NCI-H1417 treated with DMSO at 0.1 percent for 48 hours (cell line): ENCODE measurements around the gene VEZT.
"Not testable (repeated sequence)": the region's sequence is repeated elsewhere in the genome, so short reads cannot be mapped to it uniquely, and the experiment has no call there.

Experiments used
- DNase-seq: peaks from one replicate; lab custom pipeline; 2025; lab: John Stamatoyannopoulos, UW

Gene VEZT

DNA sequence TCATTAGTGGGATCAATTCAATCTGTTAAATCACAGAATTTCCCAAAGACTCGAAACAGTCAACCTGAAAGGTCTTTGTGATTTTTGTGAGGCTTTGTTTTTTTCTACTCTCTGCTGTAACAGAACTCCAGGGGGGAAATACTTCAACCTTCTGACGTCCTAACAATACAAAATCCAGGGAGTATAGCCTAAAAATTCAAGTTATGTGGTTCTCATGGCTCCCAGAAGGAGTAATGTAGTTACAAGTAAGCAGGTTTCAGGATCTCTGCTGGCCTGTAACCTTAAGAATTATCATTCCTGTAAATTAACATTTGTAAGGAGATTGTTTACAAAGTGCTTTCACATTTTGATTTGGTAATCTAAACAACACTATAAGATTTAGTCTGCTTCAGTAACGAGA is 39.9 kb downstream of the VEZT start:
- no peak for DNase-seq

DNA sequence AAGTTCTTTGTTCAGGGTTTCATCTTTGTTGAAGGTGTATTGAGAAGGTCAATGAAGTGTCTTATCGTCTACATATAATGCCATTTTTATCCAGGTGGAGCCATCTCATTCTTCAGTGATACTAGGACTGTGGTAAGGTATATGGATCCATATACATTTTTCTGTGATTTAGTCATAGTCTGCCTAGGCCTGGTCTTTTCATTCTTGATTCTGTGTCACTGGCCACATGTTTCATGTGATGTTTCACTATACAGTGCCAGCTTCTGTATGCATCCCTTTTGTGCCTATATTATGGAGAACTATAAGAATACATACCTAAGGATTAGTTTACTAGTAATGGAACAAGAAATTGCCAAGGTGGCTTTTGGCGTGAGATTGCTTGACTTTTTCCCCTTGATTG is 40.5 kb downstream of the VEZT start:
- DNase-seq: no peak

DNA sequence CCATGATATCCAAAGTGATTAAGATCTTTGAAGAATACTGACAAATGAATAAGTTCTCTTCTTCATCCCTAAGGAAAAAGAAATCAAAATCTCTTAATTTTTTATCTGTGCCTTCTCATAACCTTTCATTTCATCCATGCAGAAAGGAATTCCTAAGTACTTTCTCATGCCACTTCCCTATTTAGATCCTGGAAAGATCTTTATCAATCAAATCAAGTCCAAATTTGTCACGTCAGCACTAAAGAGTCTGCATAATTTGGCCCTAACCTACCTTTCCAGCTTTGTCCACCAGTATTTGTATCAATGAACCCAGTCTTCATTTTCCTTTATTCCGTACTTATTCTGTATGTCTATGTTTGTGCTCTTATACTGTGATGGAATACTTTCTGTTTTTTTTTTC is 41.2 kb downstream of the VEZT start:
- no peak for DNase-seq

- no peak for DNase-seq
Measured at GRCh38 chr12:95259368-95259767, 41.8 kb downstream of the VEZT start.

DNA sequence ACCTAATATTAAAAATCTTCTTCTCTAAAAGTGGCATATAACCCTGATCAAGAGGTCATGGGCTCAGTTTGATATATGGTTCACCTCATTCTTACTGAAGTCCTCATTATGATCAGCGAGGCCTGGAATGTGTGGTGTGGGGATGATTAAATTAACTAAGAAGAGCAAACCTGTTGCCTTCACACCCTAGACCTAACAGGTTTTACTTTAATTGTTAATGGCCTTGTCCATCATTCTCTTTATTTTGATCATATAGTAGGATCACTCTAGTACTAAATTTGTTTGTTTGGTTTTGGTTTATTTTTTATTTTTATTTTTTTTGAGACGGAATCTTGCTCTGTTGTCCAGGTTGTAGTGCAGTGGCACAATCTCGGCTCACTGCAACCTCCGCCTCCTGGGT is 43.5 kb downstream of the VEZT start:
- no peak for DNase-seq

GRCh38 chr12:95262808-95263207 is 45.2 kb downstream of the VEZT start:
- no peak for DNase-seq

GRCh38 chr12:95265765-95266164 is 48.2 kb downstream of the VEZT start:
- no peak for DNase-seq

DNA sequence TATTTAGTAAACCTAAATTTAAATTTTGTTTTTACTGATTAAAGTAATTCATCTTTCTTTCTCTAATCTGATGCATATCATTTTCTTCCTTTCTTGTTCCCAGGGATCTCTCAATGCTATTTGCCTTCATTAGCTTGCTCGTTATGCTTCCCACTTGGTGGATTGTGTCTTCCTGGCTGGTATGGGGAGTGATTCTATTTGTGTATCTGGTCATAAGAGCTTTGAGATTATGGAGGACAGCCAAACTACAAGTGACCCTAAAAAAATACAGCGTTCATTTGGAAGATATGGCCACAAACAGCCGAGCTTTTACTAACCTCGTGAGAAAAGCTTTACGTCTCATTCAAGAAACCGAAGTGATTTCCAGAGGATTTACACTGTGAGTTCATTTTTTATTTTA is 48.6 kb downstream of the VEZT start:
- no peak for DNase-seq

GRCh38 chr12:95269892-95270291 is 52.3 kb downstream of the VEZT start:
- no peak for DNase-seq

GRCh38 chr12:95271465-95271864 is 53.9 kb downstream of the VEZT start:
- no peak for DNase-seq

DNA sequence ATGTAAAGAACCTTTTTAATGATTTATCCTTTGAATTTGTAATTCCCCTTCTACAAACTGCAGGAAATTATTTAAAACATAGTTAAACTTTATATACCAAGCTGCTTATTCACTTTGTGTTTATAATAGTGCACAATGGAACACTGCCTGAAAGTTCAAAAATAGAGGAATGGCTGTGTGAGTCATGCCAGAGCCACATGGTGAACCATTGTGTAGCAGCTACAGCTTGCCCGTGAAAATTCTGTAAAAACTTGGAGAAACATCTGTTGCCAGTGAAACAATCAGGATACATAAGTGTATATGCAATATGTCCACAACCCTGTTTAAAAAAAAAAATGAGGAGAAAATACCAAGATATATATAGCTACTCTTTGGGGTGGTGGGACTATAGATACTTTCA is 59.5 kb downstream of the VEZT start:
- DNase-seq: no peak

DNA sequence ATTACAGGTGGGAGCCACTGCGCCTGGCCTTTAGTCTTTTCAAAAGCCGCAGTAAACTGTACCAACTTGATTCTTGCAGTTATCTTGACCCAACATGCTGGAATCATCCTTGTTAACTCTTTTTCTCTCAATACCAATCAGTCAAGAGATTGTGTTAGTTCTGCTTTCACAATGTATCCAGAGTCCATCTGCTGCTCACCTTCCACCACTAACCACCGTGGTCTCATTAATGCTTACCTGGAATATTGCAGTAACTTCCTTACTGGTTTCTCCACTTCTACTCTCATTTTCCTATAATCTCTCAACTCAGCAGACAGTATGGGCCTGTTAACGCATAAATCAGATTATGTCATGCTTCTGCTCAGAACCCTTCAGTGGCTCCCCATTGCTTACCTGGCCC is 62.2 kb downstream of the VEZT start:
- DNase-seq: no peak

GRCh38 chr12:95282266-95282665 is 64.7 kb downstream of the VEZT start:
- no peak for DNase-seq

DNA sequence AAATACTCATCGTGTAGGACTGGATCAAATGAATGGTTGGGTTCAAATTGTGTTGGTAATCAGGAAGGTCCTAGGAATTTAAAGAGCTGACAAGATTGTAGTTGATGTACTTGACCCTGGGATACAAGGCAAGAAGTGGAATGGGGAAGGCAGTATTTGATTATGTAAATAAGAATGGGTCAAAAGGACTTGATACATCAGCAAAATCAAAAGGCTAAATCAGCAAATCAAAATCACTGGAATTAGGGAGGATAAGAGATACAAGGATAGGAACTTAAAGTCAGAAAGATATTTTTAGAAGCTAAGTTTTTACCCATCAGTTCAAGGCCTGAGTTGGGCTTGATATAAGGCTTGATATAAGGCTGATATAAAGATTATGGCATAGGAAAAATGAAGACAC is 65.8 kb downstream of the VEZT start:
- DNase-seq: no peak

DNA sequence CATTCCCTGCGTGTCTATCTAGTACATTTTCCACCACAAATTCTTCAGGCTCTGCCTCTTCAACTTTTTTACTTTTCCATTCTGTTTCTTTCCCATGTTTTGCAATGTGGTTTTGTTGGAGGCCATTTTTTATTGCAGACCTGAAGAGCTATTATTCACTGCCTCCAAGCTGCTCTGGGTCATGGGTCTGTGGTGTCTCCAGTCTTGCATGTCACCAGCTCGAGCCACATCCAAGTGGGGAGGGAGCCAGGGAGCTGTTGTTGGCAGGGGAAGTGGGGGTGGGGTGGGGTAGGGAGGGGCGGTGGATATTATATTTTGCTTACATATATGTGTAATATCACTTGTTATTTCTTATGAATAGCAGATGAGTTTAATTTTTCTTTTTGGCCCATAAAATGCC is 69.1 kb downstream of the VEZT start:
- DNase-seq: no peak

DNA sequence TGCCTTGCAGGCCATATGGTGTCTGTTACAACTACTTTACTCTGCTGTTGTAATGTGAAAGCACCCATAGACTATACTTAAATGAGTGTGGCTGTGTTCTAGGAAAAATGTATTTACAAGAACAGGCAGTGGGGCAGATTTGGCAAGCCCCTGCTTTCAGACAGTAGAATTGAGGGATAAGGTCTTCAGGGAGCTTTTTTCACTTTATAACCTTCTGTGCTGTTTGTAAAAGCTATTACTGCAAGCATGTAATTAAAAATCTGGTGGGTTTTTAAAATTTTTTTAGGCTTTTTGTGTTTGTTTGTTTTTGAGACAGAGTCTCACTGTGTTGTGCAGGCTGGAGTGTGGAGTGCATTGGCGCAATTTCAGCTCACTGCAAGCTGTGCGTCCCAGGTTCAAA is 73.9 kb downstream of the VEZT start:
- DNase-seq: no peak

DNA sequence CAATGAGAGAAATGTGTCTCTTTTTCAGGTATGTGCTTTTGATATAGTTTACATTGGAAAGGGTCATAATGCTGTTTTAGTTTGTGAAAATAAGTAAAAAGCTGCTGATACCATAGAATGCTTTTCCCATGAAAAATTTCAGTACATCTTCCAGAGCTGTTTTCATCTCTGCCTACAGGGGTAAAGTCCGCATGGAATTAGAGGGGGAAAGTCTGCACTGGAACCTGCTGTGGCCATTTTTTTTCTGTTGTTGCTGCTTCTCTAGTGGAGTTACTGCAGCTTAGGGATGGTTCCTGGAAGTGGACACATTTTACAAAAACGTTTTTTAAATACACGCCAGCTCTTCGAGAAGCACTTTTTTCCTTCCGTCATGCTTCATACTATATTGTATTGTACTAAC is 81.3 kb downstream of the VEZT start:
- DNase-seq: no peak

GRCh38 chr12:95300286-95300685 is 82.7 kb downstream of the VEZT start:
- DNase-seq: no peak

DNA sequence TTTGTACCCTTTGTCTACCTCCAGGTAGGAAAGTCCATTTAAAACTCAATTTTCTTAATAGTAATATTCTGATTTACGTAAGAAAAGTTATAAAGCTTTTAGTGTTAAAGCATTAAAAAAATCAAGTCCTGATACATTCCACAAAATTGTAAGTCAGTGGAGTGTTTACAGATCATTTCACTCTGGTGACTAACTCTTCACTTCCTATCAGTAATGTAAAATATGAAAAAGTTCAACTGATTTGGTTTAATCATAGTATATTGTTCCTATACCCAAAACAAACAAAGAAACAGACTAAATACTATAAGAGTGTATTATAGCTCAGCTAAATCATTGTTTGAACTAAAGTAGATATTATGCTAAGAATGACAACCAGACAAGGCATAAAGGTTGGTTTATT is 85.9 kb downstream of the VEZT start:
- DNase-seq: no peak

DNA sequence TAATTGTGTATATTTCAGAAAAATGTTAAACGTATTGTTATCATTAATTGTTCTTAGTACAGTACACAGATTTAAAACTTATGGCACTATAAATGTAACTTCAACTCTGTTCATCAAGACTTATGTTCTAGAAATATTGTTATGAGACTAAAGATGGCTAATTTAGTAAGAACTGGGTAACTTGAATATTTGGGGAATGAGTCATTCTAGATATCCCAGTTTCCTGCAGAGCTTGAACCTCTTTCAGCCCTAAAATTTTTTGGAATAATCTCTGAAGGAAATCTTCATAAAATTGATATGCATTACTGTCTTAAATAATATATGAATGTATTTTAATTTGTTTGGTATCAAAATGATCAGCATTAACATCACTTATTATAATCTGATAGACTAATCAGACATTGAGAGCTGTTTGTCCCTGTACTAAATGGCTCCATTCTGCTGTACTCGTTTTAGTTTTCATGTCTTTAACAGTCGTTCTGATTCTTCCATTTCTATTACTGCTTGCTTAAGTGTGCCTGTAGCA is 87.1 kb downstream of the VEZT start:
- no peak for DNase-seq

DNA sequence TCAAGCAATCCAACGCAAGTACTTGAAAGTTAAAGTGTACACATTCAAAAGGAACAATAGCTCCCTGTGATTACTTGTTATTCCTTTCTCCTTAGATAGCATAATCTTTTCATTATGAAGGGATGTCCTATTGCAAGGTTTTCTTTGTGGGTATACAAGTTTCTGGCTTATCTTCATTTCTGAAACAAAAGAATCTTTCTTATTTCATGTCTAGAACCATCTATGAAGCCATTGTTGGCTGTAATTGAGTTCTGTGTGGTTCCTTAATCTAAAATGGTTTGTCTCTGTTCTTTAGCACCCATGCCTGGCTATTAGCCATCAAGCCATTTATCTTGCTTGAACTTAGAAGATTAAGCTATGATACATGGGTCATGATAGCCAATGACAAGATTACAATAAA is 95.0 kb downstream of the VEZT start:
- no peak for DNase-seq

DNA sequence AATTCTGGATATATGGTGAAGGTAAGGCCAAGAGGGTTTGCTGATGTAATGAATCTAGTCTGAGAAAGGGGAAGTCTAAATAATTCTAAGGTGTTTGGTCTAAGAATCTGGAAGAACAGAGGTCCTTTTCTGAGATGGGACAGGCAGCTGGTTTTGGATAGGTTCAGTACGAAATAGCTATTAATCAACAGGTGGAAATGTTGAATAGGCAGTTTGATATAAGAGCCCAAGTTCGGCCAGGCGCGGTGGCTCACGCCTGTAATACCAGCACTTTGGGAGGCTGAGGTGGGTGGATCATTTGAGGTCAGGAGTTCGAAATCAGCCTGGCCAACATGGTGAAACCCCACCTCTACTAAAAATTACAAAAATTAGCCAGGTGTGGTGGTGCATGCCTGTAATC is 97.1 kb downstream of the VEZT start:
- DNase-seq: not testable (repeated sequence)

GRCh38 chr12:95316798-95317197 is 99.2 kb downstream of the VEZT start:
- DNase-seq: no peak

GRCh38 chr12:95318071-95318545 is 100.5 kb downstream of the VEZT start:
- DNase-seq: peak; percentile 42
